ENCODE measurements around the gene SENP6. TPM values are rescaled to one million over a fixed set of nuclear protein-coding genes. Genes with fewer than 3 reads are reported as not detected.

Gene SENP6
- total RNA-seq, 1 experiment from 2014 or later, result 116 TPM

DNA sequence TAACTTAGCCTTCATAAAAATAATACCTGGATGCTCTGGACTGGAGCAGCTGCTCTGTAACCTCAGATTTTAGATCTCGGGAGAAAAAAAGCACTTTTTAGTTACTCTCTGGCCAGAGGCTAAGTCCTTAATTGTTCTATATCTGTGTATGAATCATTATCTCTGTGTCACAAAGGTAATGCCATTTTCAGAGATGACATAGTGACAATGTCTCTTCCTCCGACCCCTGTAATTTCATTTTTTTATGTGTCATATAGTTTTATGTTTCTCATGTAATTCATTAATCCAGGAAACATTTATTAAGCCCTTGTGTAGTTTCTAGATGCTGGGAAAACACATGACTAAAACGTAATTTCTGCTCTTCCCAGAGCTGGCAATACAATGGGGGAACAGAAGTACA is 55.6 kb downstream of the SENP6 start:
- no peak for TF ChIP-seq CTCF (conservative IDR thresholded peaks at IDR 0.05)
- Histone ChIP-seq H3K27ac (ENCODE audit: insufficient read length, low read depth, low read length) (no peak overlapping the region), H3K27me3 (ENCODE audit: insufficient read depth, low read length) (no peaks in the 10 kb centered on the region), H2AK5ac (ENCODE audit: insufficient read length, low read length) (no peak overlapping the region), H4K20me1 (ENCODE audit: control insufficient read depth, insufficient read depth, insufficient read length) (no peaks in the 10 kb centered on the region), H4K5ac (ENCODE audit: insufficient read length, low read depth, low read length) (no peak overlapping the region), H3T11ph (ENCODE audit: low read length) (no peak overlapping the region), H3K23me2 (ENCODE audit: insufficient read length, low read depth, low read length, poor library complexity, severe bottlenecking) (no peaks in the 10 kb centered on the region), H3K23ac (ENCODE audit: insufficient read length, low read depth, low read length) (no peak overlapping the region), H2BK5ac (ENCODE audit: insufficient read length, low read length) (no peak overlapping the region), H2AFZ (ENCODE audit: low read length) (no peak overlapping the region), H3K79me1 (ENCODE audit: insufficient read depth, low read depth, low read length, poor library complexity, severe bottlenecking) (no peaks in the 10 kb centered on the region), H2BK20ac (ENCODE audit: low read depth, low read length, poor library complexity, severe bottlenecking) (no peak overlapping the region), H3K18ac (ENCODE audit: insufficient read length, low read depth, low read length) (no peak overlapping the region), H3K9ac (ENCODE audit: extremely low read depth, insufficient read length, low read length) (no peak overlapping the region), H2BK15ac (ENCODE audit: low read depth, low read length) (no peak overlapping the region), H4K91ac (ENCODE audit: insufficient read length, low read depth, low read length) (no peak overlapping the region), H3K4me2 (ENCODE audit: insufficient read depth, insufficient read length, low read length) (no peak overlapping the region), H2BK120ac (ENCODE audit: low read depth, low read length, poor library complexity, severe bottlenecking) (no peak overlapping the region), H2BK12ac (ENCODE audit: insufficient read length, low read depth, low read length) (no peak overlapping the region), H3K56ac (ENCODE audit: insufficient read length, low read depth, low read length) (no peak overlapping the region), H3K14ac (ENCODE audit: insufficient read depth, low read length) (no peak overlapping the region), H3K9me3 (ENCODE audit: control insufficient read depth, low read depth, low read length) (no peaks in the 10 kb centered on the region), H3K4me1 (ENCODE audit: insufficient read depth, low read length) (no peaks in the 10 kb centered on the region), H4K8ac (replicated peaks; ENCODE audit: insufficient read length, low read depth, low read length) (no peak overlapping the region), H3K4ac (ENCODE audit: low read depth, low read length) (no peak overlapping the region), H3K79me2 (ENCODE audit: insufficient read depth, low read length) (no peaks in the 10 kb centered on the region)
- no peaks in the 10 kb centered on the region for H3K27me3 Mint-ChIP-seq (ENCODE audit: low read depth)
- no CpG with 5 or more reads among the region's 3 CpGs for WGBS (ENCODE audit: extremely low coverage, insufficient read length, low lambda C conversion rate)
- no peaks in the 10 kb centered on the region for H3K4me1 Mint-ChIP-seq
- H3K9me3 Mint-ChIP-seq, result no peaks in the 10 kb centered on the region
- DNase-seq, result no peak
- peaks cover 11 to 54% (median 53%) of the 10 kb centered on the region in 3 experiments; a peak in 6 of 7 replicates for H3K36me3 Mint-ChIP-seq (ENCODE audit: insufficient read depth in 1 of 3, low read depth in 3 of 3)
- no peak overlapping the region for H3K4me3 Mint-ChIP-seq
- H3K27ac Mint-ChIP-seq, result peak overlapping the region in 1 of 3 experiments; percentile 16; a peak in 1 of 7 replicates

All from H9 (cell line).